Psoas muscle (tissue), 8 donors: ENCODE results near the gene SIPA1L3. TPM values are rescaled to one million over a fixed set of nuclear protein-coding genes. Genes with fewer than 3 reads are reported as not detected.

Experiments
- ATAC-seq, 4 donors: fragments of 200-7000 bp; cut with Tn5 transposase; one replicate each; pipeline ENCODE4 v1.9.1; 2020; ENCODE audit warnings: moderate library complexity in 3 of 4, mild to moderate bottlenecking in 2 of 4
- DNase-seq, 2 donors: peaks; one replicate each; pipeline ENCODE4 v3.0.0-alpha.2; 2020
- H3K27ac ChIP-seq: fragments of 200-600 bp; one replicate; pipeline ENCODE4 v1.8.0; 2022
- H3K27me3 ChIP-seq, 3 donors: fragments of 200-600 bp in 1 of 3; one replicate each; pipeline versions ENCODE4 v1.6.1 to v1.8.0; 2013 to 2022; ENCODE audit warnings: low read length in 2 of 3, mild to moderate bottlenecking in 2 of 3, moderate library complexity in 1 of 3; ENCODE audit not compliant: insufficient read depth in 3 of 3
- H3K36me3 ChIP-seq, 2 donors: fragments of 200-600 bp in 1 of 2; one replicate each; pipeline versions ENCODE4 v1.6.1 to v1.8.0; 2013 to 2022; ENCODE audit warnings: low read depth in 1 of 2, mild to moderate bottlenecking in 1 of 2, moderate library complexity in 1 of 2; ENCODE audit not compliant: insufficient read depth in 1 of 2
- H3K4me1 ChIP-seq: fragments of 200-600 bp; one replicate; pipeline ENCODE4 v1.8.0; 2022
- H3K4me3 ChIP-seq: fragments of 200-600 bp; one replicate; pipeline ENCODE4 v1.8.0; 2022; ENCODE audit warnings: mild to moderate bottlenecking
- H3K9me3 ChIP-seq: fragments of 200-600 bp; one replicate; pipeline ENCODE4 v1.8.0; 2022
- CTCF ChIP-seq: fragments of 200-600 bp; IDR thresholded peaks from one replicate; pipeline ENCODE4 v1.8.0; 2022; ENCODE audit warnings: antibody characterized with exemption
- WGBS, 3 donors: extraction: QIAGEN DNeasy Blood & Tissue Kit; methylation state at CpG; one replicate each; pipeline versions ENCODE4 v1.1.6 to v1.1.7; 2013; 5-methylcytosine and 5-hydroxymethylcytosine counted together
- intact Hi-C, 2 donors: fragments of 100-400 bp; cut with DNase I; formaldehyde crosslinking; loops; one replicate each; pipeline versions ENCODE4 v1.11.0 to v1.14.2; 2022
- polyA plus RNA-seq, 3 donors: library from polyadenylated mRNA; stranded (reverse); fragments of 200-250 nt; gene quantifications; one replicate each; pipeline ENCODE4 v1.2.3, GENCODE V29; 2013
- total RNA-seq, 4 donors: library from RNA; stranded (reverse); fragmentation: NEBNext Ultra II Directional in 2 of 4; extraction: Animal tissue kit (Norgen Biotek cat#: 25700) in 2 of 4; gene quantifications; one replicate each; pipeline versions ENCODE4 v1.2.1 to v1.2.4, GENCODE V29; 2021 to 2023
- donor health status: healthy with polysubstance abuse.
- donor health status: DM: no; HTN: no; CAD: no; lungs with moderate emphysema.
- donor health status: Bipolar disorder and iron deficiency.
- donor health status: healthy.
- donor health status: DM: yes; HTN: yes; CAD: no.
- donor health status: DM: no; HTN: no; CAD: no.
- donor health status: DM: no; HTN: no; CAD: no.
- donor health status: DM: yes; HTN: yes; CAD: no.

The SIPA1L3 gene
- total and polyA plus RNA-seq, 7 donors = 2.9 to 28.2 (median 8.3) TPM

DNA sequence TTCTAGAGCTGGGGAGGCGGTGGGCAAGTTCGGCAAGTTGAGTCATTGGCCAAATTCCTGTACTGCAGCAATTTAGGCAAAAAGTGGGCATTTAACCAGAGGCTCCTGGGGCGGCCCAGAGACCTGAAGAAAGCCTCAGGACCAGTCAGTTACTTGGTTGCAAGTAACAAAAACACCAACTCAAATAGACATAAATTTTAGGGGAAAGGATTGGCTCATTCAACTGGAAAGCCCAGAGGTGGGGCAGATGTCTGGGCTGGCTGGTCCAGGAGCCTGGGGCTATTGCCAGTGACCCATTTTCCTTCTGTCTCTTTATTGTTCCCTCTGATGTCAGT is 97.1 kb downstream of the SIPA1L3 start:
- Histone ChIP-seq H3K36me3 (no peaks in the 10 kb centered on the region), H3K4me3 (peak overlapping the region; percentile 55), H3K4me1 (peaks cover 16% of the 10 kb centered on the region), H3K27ac (peak overlapping the region; percentile 75), H3K9me3 (no peaks in the 10 kb centered on the region), H3K27me3 (no peaks in the 10 kb centered on the region)
- intact Hi-C loops = loop anchor here in 1 of 2 donors (5.0 kb wide), 1 partner anchor 97 kb away; the partner anchor contains the start of genes SIPA1L3 and WDR87
- no peak for TF ChIP-seq CTCF
- DNase-seq (no peak), ATAC-seq (peak in 3 of 4 donors; percentile 47 to 67 (median 52))
- 14 to 20% (median 18%) methylated on average over 3 of the region's 3 CpGs for WGBS, 3 donors

GRCh38 chr19:38004521-38005223 is 97.7 kb downstream of the SIPA1L3 start:
- DNase-seq (peak; percentile 81 to 87), ATAC-seq (peak; percentile 94 to 98 (median 98))
- Histone ChIP-seq H3K27me3 (no peaks in the 10 kb centered on the region), H3K4me1 (peaks cover 16% of the 10 kb centered on the region), H3K27ac (peak overlapping the region; percentile 75), H3K4me3 (peak overlapping the region; percentile 55), H3K36me3 (no peaks in the 10 kb centered on the region), H3K9me3 (no peaks in the 10 kb centered on the region)
- intact Hi-C loops = loop anchor here in 1 of 2 donors (5.0 kb wide), 1 partner anchor 97 kb away; the partner anchor contains the start of genes SIPA1L3 and WDR87
- TF ChIP-seq CTCF = no peak
- WGBS, 3 donors = 15 to 23% (median 16%) methylated on average over 15 of the region's 15 CpGs

DNA sequence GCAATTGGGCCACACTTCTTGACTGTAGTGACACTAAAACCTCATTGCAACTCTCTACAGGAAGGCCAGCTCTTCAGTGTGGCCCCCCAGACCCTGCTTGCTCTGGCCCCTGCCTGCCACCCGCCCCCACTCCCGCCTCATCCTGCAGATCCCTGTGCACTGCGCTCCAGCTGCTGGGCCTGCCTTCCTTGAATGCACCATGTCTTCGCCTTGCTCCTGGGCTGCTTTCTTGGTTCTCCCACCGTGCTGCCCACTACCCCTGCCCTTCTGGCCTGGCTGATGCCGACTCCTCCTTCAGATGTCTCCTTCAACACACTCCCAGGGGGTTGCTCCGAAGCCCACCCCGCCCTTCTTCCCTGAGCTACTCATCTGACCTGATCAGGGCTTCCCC is 98.2 kb downstream of the SIPA1L3 start:
- ATAC-seq = no peak
- Histone ChIP-seq H3K27me3 (no peaks in the 10 kb centered on the region), H3K36me3 (no peaks in the 10 kb centered on the region), H3K9me3 (no peaks in the 10 kb centered on the region), H3K27ac (peak overlapping the region; percentile 75), H3K4me1 (peaks cover 16% of the 10 kb centered on the region), H3K4me3 (peak overlapping the region; percentile 55)
- no peak for TF ChIP-seq CTCF
- no peak for DNase-seq
- intact Hi-C loops = no loop called here
- 68 to 72% (median 69%) methylated on average over 8 of the region's 8 CpGs for WGBS, 3 donors

- DNase-seq (no peak), ATAC-seq (no peak)
- Histone ChIP-seq H3K27ac (no peak overlapping the region), H3K9me3 (no peaks in the 10 kb centered on the region), H3K4me1 (peaks cover 16% of the 10 kb centered on the region), H3K27me3 (no peaks in the 10 kb centered on the region), H3K4me3 (no peak overlapping the region), H3K36me3 (no peaks in the 10 kb centered on the region)
- intact Hi-C loops = no loop called here
- 91 to 92% (median 91%) methylated on average over 20 of the region's 20 CpGs for WGBS, 3 donors
- no peak for TF ChIP-seq CTCF
These were observed 99.5 kb downstream of the SIPA1L3 start for GRCh38 chr19:38006361-38007045.
